Activated naive CD8-positive, alpha-beta T cell (primary cell): ENCODE data around the gene TLE2.

Experiments used
- H3K27ac Mint-ChIP-seq: one replicate; pipeline ENCODE4 v1.8.0; 2021; ENCODE audit warnings: mixed read lengths
- H3K27me3 Mint-ChIP-seq: one replicate; pipeline ENCODE4 v1.8.0; 2021; ENCODE audit warnings: mixed read lengths
- H3K36me3 Mint-ChIP-seq: one replicate; pipeline ENCODE4 v1.8.0; 2021; ENCODE audit warnings: mixed read lengths
- H3K4me1 Mint-ChIP-seq: one replicate; pipeline ENCODE4 v1.8.0; 2021; ENCODE audit warnings: low read depth, mixed read lengths
- H3K4me3 Mint-ChIP-seq: one replicate; pipeline ENCODE4 v1.8.0; 2021; ENCODE audit warnings: mild to moderate bottlenecking, mixed read lengths
- H3K9me3 Mint-ChIP-seq: one replicate; pipeline ENCODE4 v1.8.0; 2021; ENCODE audit warnings: low read depth, mixed read lengths

TLE2 gene

DNA sequence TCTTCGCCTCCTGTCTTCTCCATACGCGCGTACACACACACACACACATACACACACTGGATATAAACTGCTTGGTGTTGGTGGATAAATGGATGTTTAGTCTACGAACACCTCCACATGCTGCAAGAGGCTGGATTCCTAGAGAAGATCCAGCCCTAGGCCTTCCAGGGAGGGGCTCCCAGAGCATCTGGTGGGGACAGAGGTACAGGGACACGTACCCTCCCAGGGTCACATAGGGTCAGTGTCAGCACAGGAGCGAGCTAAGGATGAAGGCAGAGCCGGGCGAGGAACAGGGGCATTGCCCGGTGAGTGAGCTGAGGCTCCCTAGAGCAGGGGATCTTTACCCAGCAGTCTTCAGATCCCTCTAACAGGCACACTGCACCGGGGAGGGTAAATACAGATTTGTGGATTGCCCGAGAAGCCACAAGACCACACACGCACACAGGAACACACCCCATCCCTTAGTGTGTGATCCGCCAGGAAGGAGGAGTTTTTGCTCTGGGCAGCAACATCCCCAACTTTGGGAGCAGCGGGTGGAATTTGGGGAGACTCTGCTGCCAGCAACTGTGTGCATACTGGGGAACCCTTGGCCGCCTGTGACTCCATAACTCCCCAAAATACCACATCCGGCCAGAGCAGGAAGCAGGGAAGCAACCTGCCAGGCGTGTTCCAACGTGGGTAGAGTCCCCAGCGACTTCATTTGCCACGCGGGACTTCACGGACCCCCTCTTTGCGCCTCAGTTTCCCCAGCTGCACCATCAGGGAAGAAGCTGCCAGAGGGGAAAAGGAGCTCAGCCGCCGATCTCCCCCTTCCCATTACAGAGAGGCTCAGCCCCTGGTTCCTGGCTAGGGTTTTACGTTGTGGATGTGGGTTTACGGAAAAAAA lies 5.8 kb upstream of the TLE2 start:
- H3K27ac Mint-ChIP-seq: peak overlapping the region; percentile 94
- H3K4me1 Mint-ChIP-seq: peaks cover 22% of the 10 kb centered on the region
- no peaks in the 10 kb centered on the region for H3K27me3 Mint-ChIP-seq
- peak overlapping the region; percentile 91 for H3K4me3 Mint-ChIP-seq
- H3K36me3 Mint-ChIP-seq: no peaks in the 10 kb centered on the region
- no peaks in the 10 kb centered on the region for H3K9me3 Mint-ChIP-seq

DNA sequence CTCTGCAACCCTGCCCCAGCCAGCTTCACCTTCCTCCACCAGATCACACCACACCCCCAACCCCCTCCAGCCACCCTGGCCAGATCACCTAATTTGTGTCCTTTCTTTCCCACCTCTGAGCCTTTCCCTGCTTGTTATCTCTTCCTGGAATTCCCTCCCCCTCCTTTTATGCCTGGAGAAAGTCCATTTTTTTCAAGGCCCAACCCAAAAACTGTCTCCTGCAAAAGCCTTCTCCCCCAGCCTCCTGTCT lies 5.3 kb upstream of the TLE2 start:
- Mint-ChIP-seq H3K4me1 (peaks cover 21% of the 10 kb centered on the region), H3K36me3 (no peaks in the 10 kb centered on the region), H3K9me3 (no peaks in the 10 kb centered on the region), H3K4me3 (peak overlapping the region; percentile 20), H3K27ac (peak overlapping the region; percentile 94), H3K27me3 (no peaks in the 10 kb centered on the region)

DNA sequence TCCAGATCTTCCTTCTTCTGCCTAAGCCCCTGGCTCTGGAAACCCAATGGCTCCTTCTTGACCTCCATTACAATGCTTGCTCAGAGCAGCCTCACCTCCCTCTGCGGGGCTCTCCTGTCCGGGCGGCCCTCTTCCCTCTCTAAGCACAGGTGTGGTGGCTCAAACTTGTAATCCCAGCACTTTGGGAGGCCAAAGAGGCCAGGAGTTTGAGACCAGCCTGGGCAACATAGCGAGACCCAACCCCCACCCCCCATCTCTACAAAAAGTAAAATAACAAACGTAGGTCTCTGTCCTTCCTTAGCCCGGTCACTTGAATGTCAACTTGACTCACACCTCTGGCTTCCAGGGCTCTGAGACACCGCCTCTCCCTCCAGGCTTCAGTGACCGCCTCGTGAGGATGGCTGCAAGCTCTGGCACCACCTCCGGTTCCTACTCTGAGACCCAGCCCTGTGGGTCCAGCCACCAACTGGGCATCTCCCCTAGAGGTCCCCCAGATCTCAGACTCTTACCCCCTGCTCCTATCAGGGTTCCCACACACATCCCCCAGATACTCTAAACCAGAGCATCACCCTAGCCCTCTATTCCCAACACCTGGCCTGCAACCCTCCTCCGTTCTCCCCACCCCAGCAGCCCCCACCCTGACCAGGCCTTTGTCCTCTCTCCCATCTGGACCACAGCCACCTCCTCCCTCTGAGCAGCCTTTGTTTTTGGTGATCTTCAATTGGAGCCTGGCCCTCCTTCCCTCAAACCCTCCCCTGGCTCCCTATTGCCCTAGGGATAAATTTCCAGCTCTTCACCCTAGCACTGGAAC lies 4.7 kb upstream of the TLE2 start:
- Mint-ChIP-seq H3K4me1 (peaks cover 21% of the 10 kb centered on the region), H3K9me3 (no peaks in the 10 kb centered on the region), H3K27ac (peak overlapping the region; percentile 94), H3K4me3 (peak overlapping the region; percentile 20), H3K27me3 (no peaks in the 10 kb centered on the region), H3K36me3 (no peaks in the 10 kb centered on the region)

DNA sequence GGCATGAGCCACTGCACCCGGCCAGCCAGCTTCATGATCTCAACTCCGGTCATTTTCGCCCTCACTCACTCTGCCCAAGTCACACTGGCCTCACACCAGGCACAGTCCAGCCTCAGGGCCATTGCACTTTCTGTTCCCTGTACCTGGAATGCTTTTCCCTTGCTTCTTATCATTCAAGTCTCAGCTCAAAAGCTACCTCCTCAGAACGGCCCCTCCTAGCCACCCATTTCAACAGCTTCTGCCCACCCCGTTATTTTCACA lies 2.5 kb upstream of the TLE2 start:
- no peak overlapping the region for H3K27ac Mint-ChIP-seq
- H3K36me3 Mint-ChIP-seq: no peaks in the 10 kb centered on the region
- H3K4me1 Mint-ChIP-seq: peaks cover 29% of the 10 kb centered on the region
- H3K4me3 Mint-ChIP-seq: no peak overlapping the region
- no peaks in the 10 kb centered on the region for H3K9me3 Mint-ChIP-seq
- no peaks in the 10 kb centered on the region for H3K27me3 Mint-ChIP-seq

DNA sequence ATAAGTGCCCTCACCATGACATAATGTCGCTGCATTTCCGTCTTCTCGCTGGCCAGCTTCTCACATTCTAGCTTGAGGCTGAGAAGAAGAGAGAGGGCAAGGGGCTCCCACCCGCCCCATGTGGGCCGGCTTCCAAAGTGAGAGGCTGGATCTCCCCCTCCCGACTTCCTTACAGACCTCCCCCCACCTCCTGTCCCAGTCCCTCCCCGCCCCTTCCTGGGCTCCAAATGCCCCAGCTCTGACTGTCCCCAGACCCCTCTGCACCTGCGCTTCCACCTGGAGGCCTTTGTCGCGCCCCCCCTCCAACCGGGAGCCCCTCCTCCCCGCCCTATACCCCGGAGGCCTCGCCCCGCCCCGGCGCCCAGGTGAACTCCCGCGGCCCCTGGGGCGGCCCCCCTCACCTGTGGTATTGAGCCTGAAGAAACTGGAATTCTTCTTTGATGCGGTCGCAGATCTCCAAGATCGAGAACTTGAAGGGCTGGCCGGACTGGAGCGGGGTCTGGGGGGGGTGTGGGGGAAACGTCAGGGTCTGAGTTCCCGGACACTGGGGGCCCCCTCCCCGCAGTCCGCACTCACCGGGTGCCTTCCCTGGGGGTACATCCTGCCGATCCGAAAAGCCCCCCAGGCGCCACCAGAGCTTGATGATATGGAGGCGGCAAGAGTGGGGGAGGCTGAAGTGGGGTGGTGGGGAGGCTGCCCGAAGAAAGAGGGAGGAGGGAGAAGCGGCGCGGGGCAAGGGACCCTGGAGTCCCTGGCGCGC lies 595 bp downstream of the TLE2 start:
- Mint-ChIP-seq H3K36me3 (no peaks in the 10 kb centered on the region), H3K9me3 (no peaks in the 10 kb centered on the region), H3K27ac (no peak overlapping the region), H3K27me3 (no peaks in the 10 kb centered on the region), H3K4me3 (peak overlapping the region; percentile 76), H3K4me1 (peaks cover 30% of the 10 kb centered on the region)

DNA sequence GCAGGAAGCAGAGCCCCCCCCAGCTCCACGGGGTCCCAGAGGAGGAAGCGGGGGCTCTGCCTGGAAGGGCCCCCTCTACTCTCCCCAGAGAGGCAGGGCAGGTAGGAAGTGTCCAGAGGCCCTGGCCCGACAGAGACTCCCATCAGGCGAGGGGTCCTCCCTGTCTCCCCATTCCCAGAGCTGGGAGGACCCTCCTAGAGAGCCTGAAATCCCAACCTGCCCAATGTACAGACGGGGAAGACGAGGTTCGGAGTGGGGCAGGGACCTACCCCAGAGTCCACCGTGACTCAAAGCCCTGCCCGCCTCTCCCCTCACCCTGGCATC lies 1.1 kb downstream of the TLE2 start:
- Mint-ChIP-seq H3K27me3 (no peaks in the 10 kb centered on the region), H3K4me3 (peak overlapping the region; percentile 76), H3K27ac (no peak overlapping the region), H3K36me3 (peaks cover 2% of the 10 kb centered on the region), H3K4me1 (peaks cover 34% of the 10 kb centered on the region), H3K9me3 (no peaks in the 10 kb centered on the region)

DNA sequence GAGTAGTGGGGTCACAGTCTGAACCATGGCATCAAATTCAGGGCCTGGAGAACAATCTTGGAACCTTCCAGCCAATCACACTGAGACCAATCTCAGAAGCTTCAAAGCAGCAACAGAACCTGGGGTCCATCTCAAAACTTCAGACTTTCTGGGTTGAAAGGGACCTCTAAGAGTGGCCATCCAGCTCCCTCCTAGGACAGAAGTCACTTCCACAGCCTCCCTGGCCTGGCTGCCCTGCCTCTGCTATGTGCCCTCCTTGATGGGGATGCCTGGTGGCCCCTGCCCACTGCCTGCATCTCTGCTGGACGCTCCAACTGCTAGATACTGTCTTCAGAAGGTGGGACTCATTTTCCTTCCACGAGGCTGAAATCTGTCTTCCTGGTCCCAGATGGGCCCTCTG lies 1.8 kb downstream of the TLE2 start:
- H3K27me3 Mint-ChIP-seq: no peaks in the 10 kb centered on the region
- H3K36me3 Mint-ChIP-seq: peaks cover 2% of the 10 kb centered on the region
- H3K27ac Mint-ChIP-seq: no peak overlapping the region
- peak overlapping the region; percentile 76 for H3K4me3 Mint-ChIP-seq
- H3K9me3 Mint-ChIP-seq: no peaks in the 10 kb centered on the region
- peaks cover 37% of the 10 kb centered on the region for H3K4me1 Mint-ChIP-seq

DNA sequence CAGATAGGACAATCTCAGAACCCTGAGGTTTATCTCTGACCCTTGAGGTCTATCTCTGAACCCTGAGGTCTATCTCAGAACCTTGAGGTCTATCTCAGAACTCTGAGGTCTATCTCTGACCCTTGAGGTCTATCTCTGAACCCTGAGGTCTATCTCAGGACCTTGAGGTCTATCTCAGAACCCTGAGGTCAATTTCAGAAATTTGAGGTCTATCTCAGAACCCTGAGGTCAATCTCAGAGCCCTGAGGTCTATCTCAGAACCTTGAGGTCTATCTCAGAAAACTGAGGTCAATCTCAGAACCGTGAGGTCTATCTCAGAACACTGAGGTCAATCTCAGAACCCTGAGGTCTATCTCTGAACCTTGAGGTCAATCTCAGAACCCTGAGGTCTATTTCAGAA lies 2.3 kb downstream of the TLE2 start:
- H3K4me3 Mint-ChIP-seq: no peak overlapping the region

DNA sequence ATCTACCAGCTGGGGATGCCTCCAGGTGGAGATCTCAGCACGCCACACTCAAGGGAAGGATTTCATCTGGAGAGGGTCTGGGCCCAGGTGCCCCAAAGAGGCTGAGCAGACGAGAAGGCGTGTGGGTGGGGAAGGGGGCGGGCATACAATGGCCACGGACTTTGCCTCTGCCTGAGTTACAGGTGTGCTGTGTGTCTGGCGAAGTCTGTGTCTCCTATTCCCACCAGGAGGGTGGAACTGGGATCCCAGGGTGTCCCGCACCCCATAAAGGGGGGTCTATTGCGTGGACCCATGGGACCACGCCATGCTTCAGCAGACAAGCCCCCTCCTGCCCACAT lies 3.6 kb downstream of the TLE2 start:
- no peaks in the 10 kb centered on the region for H3K9me3 Mint-ChIP-seq

More for the DNA sequence above, 2.3 kb downstream of the TLE2 start:
- Mint-ChIP-seq H3K27ac (no peak overlapping the region), H3K27me3 (no peaks in the 10 kb centered on the region), H3K36me3 (peaks cover 2% of the 10 kb centered on the region), H3K4me1 (peaks cover 37% of the 10 kb centered on the region), H3K9me3 (no peaks in the 10 kb centered on the region)

DNA sequence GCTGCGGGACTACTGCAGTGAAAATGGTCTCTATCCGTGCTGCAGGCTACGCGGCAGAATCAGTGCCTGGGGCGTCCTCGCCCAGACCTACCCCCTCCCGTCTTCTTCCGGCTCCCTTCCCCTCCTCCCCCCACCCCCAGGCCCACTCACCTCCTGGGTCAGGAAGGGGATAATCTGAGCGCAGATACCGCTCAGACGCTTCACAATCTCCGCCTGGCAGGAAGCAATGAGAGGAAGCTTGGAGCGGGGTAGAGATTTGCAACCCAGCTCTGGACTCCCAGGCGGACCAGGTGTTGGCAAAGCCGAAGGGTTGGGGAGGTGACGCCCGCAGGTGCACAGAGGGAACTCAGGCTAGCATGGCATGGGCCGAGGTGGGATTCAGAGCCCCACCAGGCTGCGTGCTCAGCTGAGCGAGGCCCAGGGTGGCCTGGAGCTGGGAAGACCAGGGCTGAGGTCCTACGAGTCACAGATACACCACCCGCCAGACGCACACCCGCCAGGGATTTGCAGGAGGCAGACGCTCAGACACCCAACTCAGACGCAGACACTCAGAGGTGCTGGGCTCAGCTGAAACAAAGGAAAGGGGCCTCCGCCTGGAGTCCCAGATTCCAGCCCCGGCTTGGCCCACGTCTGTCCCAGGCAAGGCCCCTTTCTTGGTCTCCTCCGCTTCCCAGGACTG lies 4.1 kb downstream of the TLE2 start:
- H3K4me3 Mint-ChIP-seq: peak overlapping the region; percentile 53

More for the DNA sequence above, 3.6 kb downstream of the TLE2 start:
- peaks cover 37% of the 10 kb centered on the region for H3K4me1 Mint-ChIP-seq
- H3K4me3 Mint-ChIP-seq: no peak overlapping the region
- peaks cover 2% of the 10 kb centered on the region for H3K36me3 Mint-ChIP-seq
- H3K27me3 Mint-ChIP-seq: no peaks in the 10 kb centered on the region
- no peak overlapping the region for H3K27ac Mint-ChIP-seq

DNA sequence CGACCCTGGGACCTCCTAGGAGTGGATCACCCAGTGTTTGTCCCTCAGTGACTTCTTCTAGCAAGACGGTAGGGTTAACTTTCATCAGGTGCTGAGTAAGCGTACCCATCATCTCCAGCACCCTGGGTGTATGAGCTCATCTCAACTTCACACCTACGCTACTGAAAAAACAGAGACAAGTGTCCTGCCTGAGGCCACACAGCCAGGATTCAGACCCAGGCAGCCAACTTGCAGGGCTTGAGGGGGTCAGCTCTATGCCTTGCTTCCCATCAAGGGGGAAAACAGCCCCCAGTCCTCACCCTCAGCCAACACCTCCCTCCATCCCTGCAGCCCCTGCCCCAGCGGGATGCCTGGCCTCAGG lies 4.6 kb downstream of the TLE2 start:
- peaks cover 32% of the 10 kb centered on the region for H3K4me1 Mint-ChIP-seq
- H3K4me3 Mint-ChIP-seq: peak overlapping the region; percentile 53
- H3K27me3 Mint-ChIP-seq: no peaks in the 10 kb centered on the region
- H3K27ac Mint-ChIP-seq: no peak overlapping the region
- H3K9me3 Mint-ChIP-seq: no peaks in the 10 kb centered on the region
- H3K36me3 Mint-ChIP-seq: peaks cover 2% of the 10 kb centered on the region

More for the DNA sequence above, 4.1 kb downstream of the TLE2 start:
- Mint-ChIP-seq H3K9me3 (no peaks in the 10 kb centered on the region), H3K36me3 (peaks cover 2% of the 10 kb centered on the region), H3K4me1 (peaks cover 35% of the 10 kb centered on the region), H3K27me3 (no peaks in the 10 kb centered on the region), H3K27ac (no peak overlapping the region)

DNA sequence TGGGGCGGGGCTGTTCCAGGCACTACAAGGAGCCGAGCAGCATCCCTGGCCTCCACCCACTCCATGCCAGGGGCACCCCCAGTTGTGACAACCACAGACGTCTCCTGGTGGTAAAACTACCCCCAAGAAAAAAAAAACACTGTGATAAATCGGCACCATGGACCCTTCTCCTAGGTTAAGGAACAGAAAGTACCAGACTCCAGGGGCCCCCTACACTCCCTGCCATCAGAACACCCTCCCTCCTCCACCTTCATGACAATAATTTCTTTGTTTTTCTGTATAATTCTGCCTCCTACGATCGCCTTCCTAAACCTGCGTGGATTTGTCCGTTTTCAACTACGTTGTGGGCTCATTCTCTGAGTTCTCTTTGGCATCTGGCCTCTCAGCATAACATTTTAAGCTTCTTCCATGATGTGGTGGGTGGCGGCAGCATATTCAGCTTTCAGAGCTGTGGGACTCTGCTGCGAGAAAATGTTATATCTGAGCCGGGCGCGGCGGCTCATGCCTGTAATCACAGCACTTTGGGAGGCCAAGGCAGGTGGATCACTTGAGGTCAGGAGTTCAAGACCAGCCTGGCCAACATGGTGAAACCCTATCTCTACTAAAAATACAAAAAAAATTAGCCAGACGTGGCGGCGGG lies 8.6 kb downstream of the TLE2 start:
- H3K4me3 Mint-ChIP-seq: no peak overlapping the region
- H3K4me1 Mint-ChIP-seq: peaks cover 20% of the 10 kb centered on the region
- no peak overlapping the region for H3K27ac Mint-ChIP-seq
- H3K27me3 Mint-ChIP-seq: no peaks in the 10 kb centered on the region
- peaks cover 2% of the 10 kb centered on the region for H3K36me3 Mint-ChIP-seq
- no peaks in the 10 kb centered on the region for H3K9me3 Mint-ChIP-seq

DNA sequence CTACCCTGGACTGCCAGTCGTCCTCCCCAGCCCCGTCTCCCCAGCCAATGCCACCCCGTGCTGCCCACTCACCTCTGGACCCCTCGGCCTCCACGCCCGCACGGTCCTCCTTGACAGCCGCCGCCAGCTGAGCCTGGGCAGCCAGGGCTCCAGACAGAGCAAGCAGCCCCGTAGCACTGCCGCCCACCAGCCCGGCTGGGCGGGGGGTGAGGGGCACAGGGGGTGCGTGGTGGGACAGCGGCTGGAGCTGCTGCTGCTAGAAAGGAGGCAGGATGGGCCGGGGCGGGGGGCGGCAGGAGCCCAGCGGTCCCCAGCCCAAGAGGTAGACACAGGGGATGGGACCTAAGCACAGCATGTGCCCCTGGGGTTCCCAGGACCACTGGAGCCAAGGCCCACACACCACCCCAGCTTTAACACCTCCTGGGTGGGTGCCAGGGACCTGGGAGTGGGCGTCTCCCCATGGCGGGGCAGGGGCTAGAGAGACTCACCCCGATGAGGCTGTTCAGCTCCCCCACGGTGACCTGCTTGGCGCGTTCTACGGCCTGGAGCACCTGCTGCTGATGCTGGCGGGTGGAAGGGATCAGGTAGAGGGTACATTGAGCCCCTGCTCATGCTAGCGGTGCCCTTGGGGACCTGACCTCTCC lies 9.7 kb downstream of the TLE2 start:
- H3K27me3 Mint-ChIP-seq: no peaks in the 10 kb centered on the region
- peaks cover 10% of the 10 kb centered on the region for H3K4me1 Mint-ChIP-seq
- H3K36me3 Mint-ChIP-seq: peaks cover 2% of the 10 kb centered on the region
- no peak overlapping the region for H3K27ac Mint-ChIP-seq
- no peaks in the 10 kb centered on the region for H3K9me3 Mint-ChIP-seq
- no peak overlapping the region for H3K4me3 Mint-ChIP-seq

DNA sequence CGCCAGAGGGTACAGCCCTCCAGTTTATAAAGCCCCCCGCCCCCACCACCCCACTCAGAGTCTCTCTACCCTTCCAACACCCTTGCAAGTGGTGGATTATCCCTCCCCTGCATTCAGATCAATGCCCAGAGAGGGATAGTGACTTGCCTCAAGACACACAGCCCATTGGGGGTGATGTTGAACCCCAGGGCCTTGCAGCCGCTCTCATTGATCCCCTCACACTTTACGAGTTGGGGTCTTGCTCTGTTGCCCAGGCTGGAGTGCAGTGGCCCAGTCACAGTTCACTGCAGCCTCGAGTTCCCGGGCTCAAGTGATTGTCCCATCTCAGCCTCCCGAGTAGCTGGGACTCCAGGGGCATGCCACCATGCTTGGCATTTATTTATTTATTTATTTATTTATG lies 11.2 kb downstream of the TLE2 start:
- no peak overlapping the region for H3K27ac Mint-ChIP-seq
- peaks cover 3% of the 10 kb centered on the region for H3K4me1 Mint-ChIP-seq
- H3K36me3 Mint-ChIP-seq: no peaks in the 10 kb centered on the region
- no peak overlapping the region for H3K4me3 Mint-ChIP-seq
- H3K9me3 Mint-ChIP-seq: no peaks in the 10 kb centered on the region
- no peaks in the 10 kb centered on the region for H3K27me3 Mint-ChIP-seq
